ENCODE data around the gene GLI1.
A peak's percentile ranks its signal among the peaks of the same experiment; 100 is the strongest.
"Not testable (repeated sequence)": the region's sequence is repeated elsewhere in the genome, so short reads cannot be mapped to it uniquely, and the experiment has no call there.

Gene GLI1

DNA sequence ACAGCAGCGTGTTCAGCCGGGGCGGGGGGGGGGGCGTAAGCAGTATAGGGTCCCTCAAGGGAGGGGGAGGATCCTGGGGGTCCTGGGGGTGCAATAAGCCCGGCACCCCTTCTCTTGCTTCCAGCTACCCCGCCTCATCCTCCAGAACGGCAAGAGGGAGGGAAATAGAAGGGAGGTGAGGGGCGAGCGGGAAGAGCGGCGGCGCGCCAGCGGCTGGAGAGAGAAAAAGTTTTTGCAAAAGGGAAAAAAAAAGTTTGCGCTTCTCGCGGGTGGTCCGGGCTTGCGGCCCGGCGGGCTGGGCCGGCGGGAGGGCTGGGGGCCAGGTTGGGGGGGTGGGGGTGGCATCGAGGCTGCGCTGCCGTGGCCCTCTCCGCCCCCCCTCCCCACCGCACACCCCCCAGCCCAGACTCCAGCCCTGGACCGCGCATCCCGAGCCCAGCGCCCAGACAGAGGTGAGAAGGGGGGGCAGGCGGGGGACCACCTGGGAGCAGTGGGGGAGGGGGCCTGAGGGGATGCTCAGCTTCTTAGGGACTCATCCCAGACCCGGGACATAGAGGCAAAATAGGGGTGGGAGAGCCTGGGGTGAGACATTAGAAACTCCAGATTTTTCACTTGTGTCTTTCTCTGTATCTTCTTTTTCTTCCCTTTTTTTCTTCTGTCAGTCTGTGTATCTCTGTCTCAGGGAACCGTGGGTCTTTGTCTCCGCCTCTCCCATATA, at the start of gene GLI1:
TSS of gene GLI1 (plus strand) at position 36 of the 718 bp plus-strand sequence. CDS start 3,907 bp downstream, outside the sequence.
- no peak for DNase-seq

GRCh38 chr12:57410534-57410933, 49.1 kb upstream of the GLI1 start:
- DNase-seq: no peak

GRCh38 chr12:57414160-57414559, 45.4 kb upstream of the GLI1 start:
- not testable (repeated sequence) for DNase-seq

GRCh38 chr12:57415088-57415487, 44.5 kb upstream of the GLI1 start:
- DNase-seq: no peak

DNA sequence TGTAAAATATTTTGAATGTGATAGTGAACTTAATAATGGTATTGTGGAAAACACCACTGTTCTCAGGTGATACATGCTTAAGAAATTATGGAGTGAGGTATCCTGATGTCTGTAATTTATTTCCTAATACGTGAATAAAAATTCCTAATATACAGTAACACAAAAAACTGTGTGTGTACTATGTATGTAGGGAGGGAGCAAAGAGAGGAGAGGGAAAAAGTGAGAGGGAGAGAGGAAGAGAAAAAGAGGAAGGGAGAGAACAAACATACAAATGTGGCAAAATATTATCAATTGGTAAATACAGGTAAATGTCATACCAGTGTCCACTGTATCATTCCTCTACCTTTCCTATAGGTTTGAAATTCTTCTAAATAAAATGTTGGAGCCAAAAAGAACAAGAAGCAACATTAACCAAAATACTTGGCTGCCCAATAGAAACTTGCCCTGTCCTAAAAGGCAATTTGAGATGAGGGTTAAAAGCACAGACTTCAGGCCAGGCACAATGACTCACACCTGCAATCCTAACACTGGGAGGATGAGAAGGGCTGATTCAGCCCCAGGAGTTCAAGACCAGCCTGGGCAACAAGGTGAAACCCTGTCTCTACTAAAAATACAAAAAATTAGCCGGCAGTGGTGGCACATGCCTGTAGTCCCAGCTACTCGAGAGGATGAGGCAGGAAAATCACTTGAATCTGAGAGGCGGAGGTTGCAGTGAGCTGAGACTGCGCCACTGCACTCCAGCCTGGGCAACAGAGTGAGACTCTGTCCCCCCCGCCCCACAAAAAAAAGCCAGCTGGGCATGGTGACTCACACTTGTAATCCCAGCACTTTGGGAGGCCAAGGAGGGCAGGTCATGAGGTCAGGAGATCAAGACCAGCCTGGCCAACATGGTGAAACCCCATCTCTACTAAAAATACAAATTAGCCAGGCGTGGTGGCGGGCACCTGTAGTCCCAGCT, 43.3 kb upstream of the GLI1 start:
- no peak for DNase-seq

GRCh38 chr12:57418255-57418654, 41.3 kb upstream of the GLI1 start:
- no peak for DNase-seq

GRCh38 chr12:57419495-57419894, 40.1 kb upstream of the GLI1 start:
- DNase-seq: no peak

GRCh38 chr12:57420482-57420881, 39.1 kb upstream of the GLI1 start:
- no peak for DNase-seq

DNA sequence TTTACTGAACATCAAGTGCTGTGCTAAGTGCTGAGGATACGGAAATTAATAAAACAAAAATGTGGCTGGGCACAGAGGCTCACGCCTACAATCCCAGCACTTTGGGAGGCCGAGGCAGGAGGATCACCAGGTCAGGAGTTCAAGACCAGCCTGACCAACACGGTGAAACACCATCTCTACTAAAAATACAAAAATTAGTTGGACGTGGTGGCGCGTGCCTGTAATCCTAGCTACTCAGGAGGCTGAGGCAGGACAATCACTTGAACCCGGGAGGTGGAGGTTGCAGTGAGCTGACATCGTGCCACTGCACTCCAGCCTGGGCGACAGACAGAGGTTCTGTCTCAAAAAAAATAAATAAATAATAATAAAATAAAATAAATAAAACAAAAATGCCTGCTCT, 32.6 kb upstream of the GLI1 start:
- DNase-seq: not testable (repeated sequence)

- DNase-seq: no peak
These were observed 30.6 kb upstream of the GLI1 start for GRCh38 chr12:57428965-57429364.

DNA sequence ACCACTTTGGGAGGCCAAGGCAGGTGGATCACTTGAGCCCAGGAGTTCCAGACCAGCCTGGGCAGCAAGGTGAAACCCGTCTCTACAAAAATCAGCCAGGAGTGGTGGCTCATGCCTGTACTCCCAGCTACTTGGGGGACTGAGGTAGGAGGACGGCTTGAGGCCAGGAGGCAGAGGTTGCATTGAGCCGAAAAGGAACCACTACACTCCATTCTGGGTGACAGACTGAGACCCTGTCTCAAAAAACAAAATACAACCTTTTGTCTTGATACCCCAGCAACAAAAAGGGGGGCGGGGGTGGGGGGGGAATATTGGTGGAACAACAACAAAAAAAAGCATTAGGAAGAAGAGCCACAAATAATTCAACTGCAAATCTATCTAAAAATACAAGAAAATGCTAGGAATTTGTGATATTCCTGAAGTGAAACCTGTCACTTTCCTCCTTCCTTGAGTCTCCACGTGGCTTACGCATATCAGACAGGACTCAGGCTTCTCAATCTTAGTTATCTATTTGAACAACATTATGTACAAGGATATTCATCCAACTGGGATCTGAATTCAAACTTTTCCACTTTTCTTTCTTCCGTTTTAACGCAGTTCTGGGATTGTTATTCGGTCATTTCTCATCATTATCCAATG, 30.0 kb upstream of the GLI1 start:
- DNase-seq: no peak

- no peak for DNase-seq
These were observed 29.3 kb upstream of the GLI1 start for GRCh38 chr12:57430112-57430930.

GRCh38 chr12:57430931-57431566, 28.5 kb upstream of the GLI1 start, which contains the start of gene R3HDM2:
R3HDM2 (minus strand) TSS chr12:57431043; CDS start chr12:57310428, 120,615 bp downstream.
- DNase-seq: peak; percentile 31 to 84

GRCh38 chr12:57431654-57432188, 27.9 kb upstream of the GLI1 start:
- no peak for DNase-seq

DNA sequence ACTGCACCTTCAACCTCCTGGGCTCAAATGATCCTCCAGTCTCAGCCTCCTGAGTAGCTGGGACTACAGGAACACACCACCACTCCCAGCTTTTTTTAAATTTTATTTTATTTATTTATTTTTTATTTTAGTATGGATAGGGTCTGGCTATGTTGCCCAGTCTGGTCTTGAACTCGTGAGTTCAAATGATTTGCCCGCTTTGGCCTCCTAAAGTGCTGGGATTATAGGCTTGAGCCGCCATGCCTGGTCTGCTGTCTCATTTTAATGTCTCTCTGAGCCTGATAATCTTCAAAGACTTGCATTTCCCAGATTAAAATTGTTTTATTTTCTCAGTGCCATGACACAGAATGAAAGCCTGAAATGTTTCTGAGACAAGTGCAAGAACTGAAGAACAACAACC, 26.2 kb upstream of the GLI1 start:
- no peak for DNase-seq

GRCh38 chr12:57434517-57435223, 24.9 kb upstream of the GLI1 start, which contains the start of gene INHBC:
INHBC (plus strand) TSS chr12:57434784; CDS start chr12:57434887, 103 bp downstream.
- no peak for DNase-seq

- DNase-seq: no peak
These were observed 24.3 kb upstream of the GLI1 start for GRCh38 chr12:57435293-57435692.

- DNase-seq: no peak
These were observed 21.2 kb upstream of the GLI1 start for GRCh38 chr12:57438400-57438799.

- no peak for DNase-seq
These were observed 19.8 kb upstream of the GLI1 start for GRCh38 chr12:57439762-57440266.

DNA sequence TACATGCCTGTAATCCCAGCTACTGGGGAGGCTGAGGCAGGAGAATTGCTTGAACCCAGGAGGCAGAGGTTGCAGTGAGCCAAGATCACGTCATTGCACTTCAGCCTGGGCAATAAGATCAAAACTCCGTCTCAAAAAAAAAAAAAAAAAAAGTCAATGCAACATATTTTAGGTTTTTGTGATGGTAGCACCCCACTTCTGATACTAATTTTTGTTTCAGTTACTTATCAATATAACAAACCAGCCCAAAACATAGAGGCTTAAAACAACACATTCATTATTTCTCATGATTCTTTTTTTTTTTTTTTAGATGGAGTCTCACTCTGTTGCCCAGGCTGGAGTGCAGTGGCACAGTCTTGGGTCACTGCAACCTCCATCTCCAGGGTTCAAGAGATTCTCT, 18.2 kb upstream of the GLI1 start:
- DNase-seq: not testable (repeated sequence)

Data from cerebellar nuclear complex (tissue), 1 donor.